KBM-7 (cell line): Measurements from ENCODE around the gene TPD52L2.

ENCODE experiments used
- DNase-seq: peaks from one replicate; pipeline ENCODE4 v3.0.0-alpha.2; 2015
- in situ Hi-C: fragments of 300-500 bp; cut with MboI; formaldehyde crosslinking; loops from 2 replicates; pipeline ENCODE4 v1.14.3; 2020; ENCODE audit warnings: low sequenced_read_pairs, low pct_unique_long_range_greater_than_20kb, mixed read lengths

Gene TPD52L2

GRCh38 chr20:63890616-63891015 lies 25.5 kb downstream of the TPD52L2 start:
- DNase-seq = no peak
- in situ Hi-C loops = no loop called here

- peak; percentile 9 for DNase-seq
- in situ Hi-C loops = no loop called here
Measured at GRCh38 chr20:63891061-63892002, 26.3 kb downstream of the TPD52L2 start.

- no peak for DNase-seq
- in situ Hi-C loops = no loop called here
Measured at GRCh38 chr20:63892402-63892801, 27.3 kb downstream of the TPD52L2 start.

GRCh38 chr20:63893999-63894357 lies 28.9 kb downstream of the TPD52L2 start:
- in situ Hi-C loops = no loop called here
- DNase-seq = no peak

GRCh38 chr20:63894358-63895201 lies 29.5 kb downstream of the TPD52L2 start, which contains the start of gene DNAJC5:
DNAJC5 (plus strand) TSS chr20:63895126; CDS start chr20:63928346, 33,220 bp downstream.
- peak; percentile 93 for DNase-seq
- in situ Hi-C loops = no loop called here

GRCh38 chr20:63895202-63895951 lies 30.3 kb downstream of the TPD52L2 start:
- in situ Hi-C loops = no loop called here

GRCh38 chr20:63895952-63896263 lies 30.8 kb downstream of the TPD52L2 start:
- in situ Hi-C loops = no loop called here
- no peak for DNase-seq

More at GRCh38 chr20:63895202-63895951, 30.3 kb downstream of the TPD52L2 start:
- DNase-seq = no peak

GRCh38 chr20:63896264-63897105 lies 31.4 kb downstream of the TPD52L2 start:
- DNase-seq = peak; percentile 82
- in situ Hi-C loops = no loop called here

GRCh38 chr20:63897978-63898561 lies 33.0 kb downstream of the TPD52L2 start:
- DNase-seq = no peak
- in situ Hi-C loops = no loop called here

- DNase-seq = peak; percentile 36
- in situ Hi-C loops = no loop called here
Measured at GRCh38 chr20:63898882-63899558, 34.0 kb downstream of the TPD52L2 start.

- peak; percentile 56 for DNase-seq
- in situ Hi-C loops = no loop called here
Measured at GRCh38 chr20:63900413-63900812, 35.3 kb downstream of the TPD52L2 start.

GRCh38 chr20:63903796-63904561 lies 38.9 kb downstream of the TPD52L2 start:
- in situ Hi-C loops = no loop called here
- no peak for DNase-seq

- in situ Hi-C loops = no loop called here
- no peak for DNase-seq
Measured at GRCh38 chr20:63908008-63908682, 43.1 kb downstream of the TPD52L2 start.

GRCh38 chr20:63911176-63911575 lies 46.1 kb downstream of the TPD52L2 start:
- in situ Hi-C loops = no loop called here
- no peak for DNase-seq

- in situ Hi-C loops = no loop called here
- DNase-seq = no peak
Measured at GRCh38 chr20:63913768-63914167, 48.7 kb downstream of the TPD52L2 start.

GRCh38 chr20:63915471-63915870 lies 50.4 kb downstream of the TPD52L2 start:
- in situ Hi-C loops = no loop called here
- no peak for DNase-seq
